C4-2B (cell line): Measurements from ENCODE around the gene BSND.

Experiments
- ZFX ChIP-seq: fragments of 450-650 bp; IDR thresholded peaks from 2 replicates; pipeline ENCODE4 v1.6.1; 2017
- TF ChIP-seq, protein P1 (sequence below): fragments of 450-650 bp; conservative IDR thresholded peaks from 2 replicates; pipeline ENCODE4 v1.5.1; 2017; ENCODE audit warnings: mild to moderate bottlenecking

DNA sequence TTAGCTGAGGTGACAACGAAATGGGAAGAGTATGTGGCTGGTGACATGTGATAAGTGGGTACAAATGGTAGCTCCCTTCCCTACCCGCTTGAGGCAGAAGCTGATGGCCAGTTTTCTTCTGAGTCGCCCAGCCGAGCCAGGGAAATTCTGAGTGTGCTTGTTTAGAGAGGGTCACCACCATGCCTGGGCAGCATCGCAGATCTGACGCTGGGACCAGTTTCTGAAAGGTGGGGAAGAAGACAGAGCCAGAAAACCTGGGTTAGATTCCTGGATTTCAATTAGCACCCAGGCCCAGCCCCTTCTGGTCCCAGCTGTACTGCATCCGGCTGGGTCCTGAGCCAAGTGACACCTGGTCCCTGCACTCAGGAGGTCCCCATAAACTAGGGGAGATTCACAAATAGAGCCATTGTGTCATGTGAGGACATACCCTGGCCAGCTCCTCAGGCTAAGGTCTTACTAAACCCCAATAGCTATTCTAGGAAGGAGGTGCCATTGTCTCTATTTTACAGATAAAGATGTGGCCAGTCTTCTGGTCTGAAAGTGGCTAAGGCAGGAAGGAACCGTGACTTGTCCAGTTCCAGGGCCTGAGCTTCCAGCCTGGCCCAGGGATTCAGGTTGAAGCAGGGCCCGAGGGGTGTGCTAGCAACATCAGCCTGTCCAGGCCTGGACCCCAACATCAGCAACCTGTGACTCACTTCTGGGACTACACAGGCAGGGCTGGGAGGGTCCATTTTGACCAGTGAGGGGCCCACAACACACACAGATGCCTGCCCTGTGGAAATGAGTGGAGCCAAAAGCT is 20.0 kb upstream of the BSND start:
- TF ChIP-seq, protein P1, sequence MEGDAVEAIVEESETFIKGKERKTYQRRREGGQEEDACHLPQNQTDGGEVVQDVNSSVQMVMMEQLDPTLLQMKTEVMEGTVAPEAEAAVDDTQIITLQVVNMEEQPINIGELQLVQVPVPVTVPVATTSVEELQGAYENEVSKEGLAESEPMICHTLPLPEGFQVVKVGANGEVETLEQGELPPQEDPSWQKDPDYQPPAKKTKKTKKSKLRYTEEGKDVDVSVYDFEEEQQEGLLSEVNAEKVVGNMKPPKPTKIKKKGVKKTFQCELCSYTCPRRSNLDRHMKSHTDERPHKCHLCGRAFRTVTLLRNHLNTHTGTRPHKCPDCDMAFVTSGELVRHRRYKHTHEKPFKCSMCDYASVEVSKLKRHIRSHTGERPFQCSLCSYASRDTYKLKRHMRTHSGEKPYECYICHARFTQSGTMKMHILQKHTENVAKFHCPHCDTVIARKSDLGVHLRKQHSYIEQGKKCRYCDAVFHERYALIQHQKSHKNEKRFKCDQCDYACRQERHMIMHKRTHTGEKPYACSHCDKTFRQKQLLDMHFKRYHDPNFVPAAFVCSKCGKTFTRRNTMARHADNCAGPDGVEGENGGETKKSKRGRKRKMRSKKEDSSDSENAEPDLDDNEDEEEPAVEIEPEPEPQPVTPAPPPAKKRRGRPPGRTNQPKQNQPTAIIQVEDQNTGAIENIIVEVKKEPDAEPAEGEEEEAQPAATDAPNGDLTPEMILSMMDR, result no peak
- no peak for TF ChIP-seq ZFX
